Measurements from ENCODE around the gene ZNF831. TPM values are rescaled to one million over a fixed set of nuclear protein-coding genes. Genes with fewer than 3 reads are reported as not detected.

ZNF831 gene
- total RNA-seq, 4 donors from 2014 or later: 0.16 to 1.0 (median 0.34) TPM; not detected in 1

- H3K4me1 ChIP-seq: peaks cover 5% of the 10 kb centered on the region
- H3K27ac ChIP-seq: no peak overlapping the region
- no peak for TF ChIP-seq CTCF (IDR thresholded peaks at IDR 0.05)
- TF ChIP-seq POLR2AphosphoS5 (IDR thresholded peaks at IDR 0.05): no peak
- no peak for TF ChIP-seq POLR2A (IDR thresholded peaks at IDR 0.05)
- WGBS: 79% methylated on average over 6 of the region's 7 CpGs
- no peaks in the 10 kb centered on the region for H3K9me3 ChIP-seq
- peaks cover 23% of the 10 kb centered on the region for H3K27me3 ChIP-seq
- no peak for DNase-seq (ENCODE audit: low spot score in 2 of 2)
- H3K36me3 ChIP-seq: no peaks in the 10 kb centered on the region
- H3K4me3 ChIP-seq: no peak overlapping the region
These were observed 10.4 kb downstream of the ZNF831 start for GRCh38 chr20:59173938-59174491.

GRCh38 chr20:59175002-59175401 is 11.4 kb downstream of the ZNF831 start:
- Histone ChIP-seq H3K27me3 (peaks cover 22% of the 10 kb centered on the region), H3K4me1 (peaks cover 5% of the 10 kb centered on the region), H3K36me3 (no peaks in the 10 kb centered on the region), H3K27ac (no peak overlapping the region), H3K9me3 (no peaks in the 10 kb centered on the region), H3K4me3 (no peak overlapping the region)
- 83% methylated on average over 1 of the region's 1 CpG for WGBS
- DNase-seq (ENCODE audit: low spot score in 2 of 2): no peak
- TF ChIP-seq POLR2AphosphoS5 (IDR thresholded peaks at IDR 0.05) (no peak), CTCF (IDR thresholded peaks at IDR 0.05) (no peak), POLR2A (IDR thresholded peaks at IDR 0.05) (no peak), EP300 (IDR thresholded peaks at IDR 0.05) (no peak)

GRCh38 chr20:59175861-59176260 is 12.2 kb downstream of the ZNF831 start:
- Histone ChIP-seq H3K4me1 (peaks cover 5% of the 10 kb centered on the region), H3K9me3 (no peaks in the 10 kb centered on the region), H3K27ac (no peak overlapping the region), H3K4me3 (no peak overlapping the region), H3K36me3 (no peaks in the 10 kb centered on the region), H3K27me3 (peaks cover 17% of the 10 kb centered on the region)
- 31% methylated on average over 2 of the region's 2 CpGs for WGBS
- no peak for TF ChIP-seq EP300 (IDR thresholded peaks at IDR 0.05)
- no peak for TF ChIP-seq POLR2A (IDR thresholded peaks at IDR 0.05)
- no peak for TF ChIP-seq CTCF (IDR thresholded peaks at IDR 0.05)
- TF ChIP-seq POLR2AphosphoS5 (IDR thresholded peaks at IDR 0.05): no peak
- no peak for DNase-seq (ENCODE audit: low spot score in 2 of 2)

- H3K9me3 ChIP-seq: no peaks in the 10 kb centered on the region
- no peak for TF ChIP-seq CTCF (IDR thresholded peaks at IDR 0.05)
- no peak for TF ChIP-seq POLR2A (IDR thresholded peaks at IDR 0.05)
- no peak for TF ChIP-seq EP300 (IDR thresholded peaks at IDR 0.05)
- TF ChIP-seq POLR2AphosphoS5 (IDR thresholded peaks at IDR 0.05): no peak
- peaks cover 14% of the 10 kb centered on the region for H3K27me3 ChIP-seq
- H3K4me3 ChIP-seq: no peak overlapping the region
- H3K27ac ChIP-seq: no peak overlapping the region
- H3K36me3 ChIP-seq: no peaks in the 10 kb centered on the region
- WGBS: 87% methylated on average over 5 of the region's 5 CpGs
- H3K4me1 ChIP-seq: peaks cover 5% of the 10 kb centered on the region
- DNase-seq (ENCODE audit: low spot score in 2 of 2): no peak
These were observed 13.2 kb downstream of the ZNF831 start for GRCh38 chr20:59176812-59177211.

GRCh38 chr20:59177266-59178250 is 13.9 kb downstream of the ZNF831 start:
- no peak for TF ChIP-seq CTCF (IDR thresholded peaks at IDR 0.05)
- no peak for TF ChIP-seq POLR2AphosphoS5 (IDR thresholded peaks at IDR 0.05)
- TF ChIP-seq POLR2A (IDR thresholded peaks at IDR 0.05): no peak
- no peak for TF ChIP-seq EP300 (IDR thresholded peaks at IDR 0.05)
- Histone ChIP-seq H3K27ac (no peak overlapping the region), H3K4me1 (peaks cover 5% of the 10 kb centered on the region), H3K9me3 (no peaks in the 10 kb centered on the region), H3K36me3 (no peaks in the 10 kb centered on the region), H3K27me3 (peaks cover 14% of the 10 kb centered on the region), H3K4me3 (no peak overlapping the region)
- no peak for DNase-seq (ENCODE audit: low spot score in 2 of 2)
- WGBS: 79% methylated on average over 13 of the region's 13 CpGs

Data from suprapubic skin (tissue), 4 donors.